HG03175 (cell line): ENCODE results near the gene NEDD4L.

Experiments
- ATAC-seq: cut with Tn5 transposase; IDR thresholded peaks from one replicate; pipeline ENCODE4 v1.9.1; 2021; ENCODE audit warnings: mild to moderate bottlenecking, moderate library complexity; ENCODE audit not compliant: unreplicated experiment

NEDD4L gene

DNA sequence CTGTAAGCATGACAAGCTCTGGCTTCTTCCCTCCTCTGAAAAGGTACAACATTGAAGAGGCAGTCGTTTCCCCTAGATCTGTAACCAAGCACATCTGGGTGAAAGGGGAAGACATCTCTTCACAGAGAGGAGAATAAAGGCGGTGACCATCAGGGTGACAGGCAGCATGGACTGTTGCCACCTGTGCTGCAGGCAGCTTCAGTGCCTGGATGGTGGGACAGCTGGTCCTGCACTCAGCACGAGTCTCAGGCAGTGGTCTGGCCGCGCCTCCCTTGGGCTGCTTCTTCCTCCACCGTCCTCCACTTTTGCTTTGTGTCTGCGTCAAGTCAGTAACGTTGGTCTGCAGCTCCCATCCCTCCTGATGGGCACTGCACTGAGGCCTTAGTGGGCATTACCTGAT, 264.4 kb downstream of the NEDD4L start:
- ATAC-seq: no peak

DNA sequence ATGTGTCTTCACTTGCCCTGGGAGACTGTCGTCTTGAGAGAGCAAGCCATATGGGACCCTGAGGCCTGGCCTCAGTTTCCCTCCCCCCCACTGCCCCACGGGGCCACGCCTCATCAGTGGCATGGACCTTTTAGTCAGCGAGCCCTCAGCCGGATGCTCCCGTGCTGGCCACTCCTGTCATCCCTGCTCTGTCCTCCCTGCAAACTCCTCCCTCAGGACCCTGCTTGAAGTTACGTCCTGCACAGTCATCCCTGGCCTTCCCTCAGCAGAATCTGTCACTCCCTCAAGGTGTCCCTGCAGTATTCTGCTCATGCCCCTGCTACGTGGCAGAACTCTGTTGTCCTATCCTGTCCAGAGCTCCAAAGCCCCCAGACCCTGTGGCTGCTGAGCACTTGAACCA, 265.1 kb downstream of the NEDD4L start:
- ATAC-seq: no peak

DNA sequence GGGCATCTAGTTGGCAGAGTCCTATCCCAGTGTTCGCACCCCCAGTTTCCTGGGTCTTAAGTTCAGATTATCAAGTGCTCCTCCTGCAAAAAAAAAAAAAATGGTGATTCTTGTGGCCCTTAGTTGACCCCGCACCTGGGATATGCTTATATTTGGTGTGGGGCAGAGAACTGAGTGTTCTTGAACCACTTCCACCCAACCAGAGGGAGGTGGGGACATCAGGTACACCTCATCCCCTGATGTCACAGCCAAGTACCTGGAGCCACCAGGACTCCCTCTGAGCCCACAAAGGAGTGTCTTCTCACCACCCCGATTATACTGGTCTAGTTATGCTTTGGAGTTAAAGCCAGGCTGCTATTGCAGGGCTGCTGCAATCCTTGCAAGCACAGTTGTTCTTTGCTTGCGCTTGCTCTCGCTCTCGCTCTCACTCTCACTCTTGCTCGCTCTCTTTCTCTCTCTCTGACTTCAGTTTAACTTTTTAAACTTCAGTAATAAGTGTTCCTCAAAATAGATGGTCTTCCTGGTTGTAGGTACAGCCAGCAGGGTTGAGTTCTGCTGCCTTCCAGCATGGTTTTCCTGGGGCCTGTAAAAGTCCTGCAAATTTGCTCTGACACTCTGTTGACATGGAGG, 265.7 kb downstream of the NEDD4L start:
- ATAC-seq: no peak

DNA sequence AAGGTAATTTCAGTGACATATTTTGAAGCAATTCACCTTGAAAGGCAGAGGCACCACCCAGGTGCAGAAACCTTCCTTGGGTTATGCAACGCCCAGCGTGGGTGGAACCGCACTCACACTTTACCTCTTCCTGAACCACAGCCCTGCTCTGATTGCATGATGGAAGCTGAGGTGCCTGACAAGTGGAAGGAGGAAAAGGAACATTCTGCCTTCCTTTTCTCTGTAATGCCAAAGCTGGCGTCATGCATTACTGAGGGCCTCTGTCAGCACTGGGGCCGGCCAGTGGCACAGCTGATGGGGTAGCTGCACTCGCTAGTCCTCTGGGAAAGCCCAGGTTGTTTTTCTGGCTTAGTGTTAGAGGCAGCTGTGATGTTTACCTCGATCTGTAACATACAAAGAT, 266.5 kb downstream of the NEDD4L start:
- ATAC-seq: no peak

DNA sequence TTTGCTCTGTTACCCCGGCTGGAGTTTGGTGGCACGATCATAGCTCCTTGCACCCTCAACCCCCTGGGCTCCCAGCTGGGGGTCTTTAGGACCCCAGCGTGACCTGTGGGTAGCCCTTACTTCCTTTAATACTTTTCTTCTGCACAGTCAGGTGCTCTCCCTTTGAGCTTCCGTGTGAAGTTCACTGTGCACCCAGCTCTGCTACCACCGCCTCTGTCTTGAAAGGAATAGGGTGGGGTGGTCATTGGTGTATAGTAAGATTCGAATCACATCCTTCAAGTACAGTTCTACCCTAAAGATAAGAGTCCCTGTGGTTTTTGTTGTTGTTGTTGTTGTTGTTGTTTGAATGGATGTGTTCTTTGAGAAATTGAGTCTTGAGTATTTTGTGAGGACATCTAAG, 267.4 kb downstream of the NEDD4L start:
- no peak for ATAC-seq

DNA sequence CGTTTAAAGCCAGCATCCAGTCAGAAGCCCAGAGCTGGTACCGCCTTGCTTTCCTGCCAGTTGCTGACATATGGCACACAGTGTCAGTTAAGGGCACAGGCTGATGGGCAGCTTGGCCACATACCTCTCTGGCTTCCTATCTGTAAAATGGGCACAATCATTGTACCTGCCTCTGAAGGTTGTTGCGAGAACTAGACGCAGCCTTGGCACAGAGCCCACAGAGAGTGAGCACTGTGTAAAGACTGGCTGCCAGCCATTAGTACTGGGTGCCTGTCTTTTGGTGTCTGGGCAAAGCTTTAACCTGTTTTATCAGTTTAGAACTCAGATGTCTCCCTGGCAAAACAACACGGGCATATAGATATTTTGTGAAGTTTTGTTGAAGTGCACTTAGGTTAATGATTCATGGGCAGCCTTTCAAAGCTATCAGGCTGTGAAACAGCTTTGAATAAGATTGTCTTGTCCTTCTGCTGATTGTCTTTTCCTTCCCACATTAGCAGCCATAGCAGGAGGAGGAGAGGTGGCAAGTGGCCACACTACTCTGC, 269.5 kb downstream of the NEDD4L start:
- no peak for ATAC-seq

DNA sequence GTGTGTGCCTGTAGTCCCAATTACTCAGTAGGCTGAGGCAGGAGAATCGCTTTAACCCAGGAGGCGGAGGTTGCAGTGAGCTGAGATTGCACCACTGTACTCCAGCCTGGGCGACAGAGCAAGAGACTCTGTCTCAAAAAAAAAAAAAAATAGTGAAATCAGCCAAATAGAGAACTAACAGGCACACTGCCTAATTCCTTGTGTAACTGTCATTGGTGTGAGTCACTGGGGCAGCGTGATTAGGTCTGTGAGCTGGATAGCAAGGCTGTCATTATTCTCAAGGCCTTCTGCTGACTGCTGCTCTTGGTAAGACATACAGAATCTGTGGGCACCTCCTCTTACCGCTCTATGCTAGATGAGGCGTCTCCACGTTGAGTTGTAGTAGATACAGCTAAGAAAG, 270.3 kb downstream of the NEDD4L start:
- no peak for ATAC-seq

DNA sequence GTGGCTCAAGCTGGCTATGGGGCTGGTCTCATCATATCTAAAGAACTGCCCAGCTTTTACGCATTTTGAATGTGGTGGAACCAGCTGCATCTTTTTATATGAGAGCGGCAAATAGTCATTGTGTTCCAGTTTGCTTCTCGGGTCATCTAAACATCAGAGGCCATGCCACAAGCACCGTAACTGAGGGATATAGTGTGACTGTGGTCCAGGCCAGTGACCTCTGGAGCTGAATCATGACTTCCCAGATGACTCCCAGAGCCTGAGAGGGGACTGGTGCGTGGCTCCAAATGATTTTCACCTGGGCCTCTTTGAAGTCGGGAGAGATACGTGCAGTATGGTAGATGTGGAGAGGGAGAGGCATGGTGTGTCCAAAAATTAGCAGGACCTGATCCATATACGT, 271.0 kb downstream of the NEDD4L start:
- no peak for ATAC-seq

DNA sequence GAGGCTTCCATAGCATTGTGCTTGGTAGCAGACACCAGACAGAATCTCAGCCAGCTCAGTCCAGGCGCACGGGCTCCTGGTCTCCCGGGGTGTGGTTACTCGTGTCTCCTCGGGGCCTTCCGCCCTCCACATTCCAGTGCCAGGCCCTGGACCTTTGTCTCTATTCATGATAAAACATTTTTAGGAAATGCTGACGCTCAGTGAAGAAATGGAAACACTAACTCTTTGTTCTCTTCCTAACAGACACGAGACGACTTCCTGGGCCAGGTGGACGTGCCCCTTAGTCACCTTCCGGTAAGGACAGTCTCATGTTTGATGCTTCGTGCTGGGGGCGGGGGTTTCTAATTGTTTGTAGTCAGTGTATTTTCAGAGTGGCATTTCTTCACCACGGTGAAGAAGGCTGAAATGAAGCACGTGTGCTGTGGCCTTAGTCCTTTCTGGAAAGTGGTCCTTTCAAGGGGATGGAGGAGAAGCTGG, 271.8 kb downstream of the NEDD4L start:
- ATAC-seq: no peak

DNA sequence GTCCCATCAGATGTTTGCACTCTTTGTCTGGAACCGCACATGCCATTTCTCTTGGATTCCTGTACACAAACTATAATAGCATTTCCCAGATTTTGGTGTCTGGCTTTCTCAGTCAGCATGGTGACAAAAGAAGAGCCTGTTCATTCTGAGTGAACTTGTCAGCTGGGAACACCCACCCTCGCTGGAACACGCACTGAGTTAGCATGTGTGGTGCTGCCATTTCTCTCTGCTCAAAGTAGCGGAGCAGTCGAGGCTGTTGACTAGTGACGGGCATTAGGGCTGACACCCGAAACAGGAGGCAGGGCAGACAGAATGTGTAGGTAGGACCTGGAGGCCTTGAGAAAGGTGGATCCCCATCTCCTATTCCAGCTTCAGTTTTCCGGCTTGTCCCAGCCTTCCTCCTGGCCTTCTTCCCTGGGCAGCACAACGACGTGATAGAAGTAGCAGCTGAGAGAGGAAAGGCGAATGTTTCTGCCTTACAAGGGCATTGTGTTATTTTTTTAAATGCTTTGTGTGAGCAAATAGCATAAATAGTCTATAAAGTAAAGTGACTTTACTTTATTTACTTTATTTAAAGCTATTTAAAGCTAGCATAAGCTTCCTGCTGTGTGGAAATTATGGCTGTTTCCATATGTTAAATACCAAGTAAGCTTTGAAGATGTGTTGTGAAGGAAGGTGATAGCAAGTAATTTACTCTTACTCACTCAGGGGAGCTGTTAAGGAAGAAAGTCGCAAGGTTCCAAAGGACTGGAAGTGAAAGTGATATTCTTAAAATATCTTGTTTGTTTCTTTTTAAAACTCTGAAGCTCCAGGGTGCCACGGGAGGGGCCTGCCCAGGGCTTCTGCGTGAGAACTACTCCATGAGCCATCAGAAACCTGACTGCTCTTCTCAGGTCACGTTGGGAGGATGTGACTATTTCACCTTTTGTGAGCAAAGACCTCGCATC, 272.6 kb downstream of the NEDD4L start:
- no peak for ATAC-seq

DNA sequence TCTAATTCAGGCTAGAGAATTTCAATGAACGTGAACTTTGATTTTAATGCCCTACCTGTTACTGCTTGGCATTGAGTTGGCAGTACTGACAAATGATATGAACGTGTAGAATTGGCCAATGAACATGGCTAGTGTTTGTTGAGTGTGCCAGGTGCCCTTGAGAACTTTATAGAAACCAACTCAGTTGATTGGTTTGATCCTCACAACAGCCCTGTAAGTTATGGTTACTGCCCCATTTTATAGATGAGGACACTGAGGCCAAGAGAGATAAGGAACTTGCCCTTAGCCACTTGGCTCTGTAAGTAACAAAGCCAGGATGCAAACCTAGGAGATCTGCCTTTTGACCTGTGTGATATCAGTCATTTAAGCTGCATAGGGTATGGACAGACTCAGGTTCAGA, 275.7 kb downstream of the NEDD4L start:
- ATAC-seq: no peak

DNA sequence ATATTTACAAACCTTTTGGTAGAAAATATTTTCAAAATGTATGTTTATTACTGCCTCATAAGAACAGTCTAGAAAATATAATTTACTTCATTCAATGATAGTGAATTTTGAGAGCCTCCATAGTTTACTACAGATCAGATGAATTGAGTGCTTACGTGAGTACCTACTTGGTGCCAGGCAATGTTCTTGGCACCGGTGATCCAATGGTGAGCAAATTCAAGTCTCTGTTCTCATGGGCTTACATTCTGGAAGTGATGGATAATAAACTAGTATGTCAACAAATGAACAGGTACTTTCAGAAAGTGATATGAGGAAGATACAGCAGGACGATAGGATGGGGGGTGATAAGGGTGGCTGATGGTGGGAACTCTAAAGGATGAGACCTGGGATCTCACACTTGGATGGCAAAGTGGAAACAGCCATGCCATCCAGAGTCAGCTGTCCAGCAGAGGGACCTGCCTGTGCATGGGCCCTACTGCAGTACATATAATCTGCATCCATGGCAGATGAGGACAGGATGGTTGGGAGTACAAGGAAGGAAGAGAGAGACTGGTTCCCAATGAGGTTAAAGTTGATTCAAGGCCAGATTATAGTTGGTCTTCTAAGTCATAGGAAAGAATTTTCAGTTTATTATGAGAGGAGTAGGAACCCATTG, 277.0 kb downstream of the NEDD4L start:
- ATAC-seq: no peak

DNA sequence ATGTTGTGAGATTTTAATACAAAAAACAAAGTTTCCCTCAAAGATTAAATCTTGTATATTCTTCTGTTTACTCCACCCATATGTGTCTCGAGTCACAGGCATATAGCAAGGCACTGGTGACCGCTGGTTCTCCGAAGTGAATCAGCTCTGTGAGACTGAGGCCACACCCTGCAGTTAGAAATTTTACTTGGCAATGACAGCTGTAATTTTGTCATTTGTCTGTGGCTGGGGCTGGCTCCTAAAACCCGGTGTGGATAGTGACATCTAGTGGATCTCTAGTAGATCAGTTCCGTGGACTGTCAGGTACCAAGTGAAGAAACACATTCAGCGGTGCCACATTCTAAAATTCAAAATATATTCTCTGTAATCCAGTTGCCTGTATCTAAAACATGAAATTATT, 278.0 kb downstream of the NEDD4L start:
- peak; percentile 70 for ATAC-seq

DNA sequence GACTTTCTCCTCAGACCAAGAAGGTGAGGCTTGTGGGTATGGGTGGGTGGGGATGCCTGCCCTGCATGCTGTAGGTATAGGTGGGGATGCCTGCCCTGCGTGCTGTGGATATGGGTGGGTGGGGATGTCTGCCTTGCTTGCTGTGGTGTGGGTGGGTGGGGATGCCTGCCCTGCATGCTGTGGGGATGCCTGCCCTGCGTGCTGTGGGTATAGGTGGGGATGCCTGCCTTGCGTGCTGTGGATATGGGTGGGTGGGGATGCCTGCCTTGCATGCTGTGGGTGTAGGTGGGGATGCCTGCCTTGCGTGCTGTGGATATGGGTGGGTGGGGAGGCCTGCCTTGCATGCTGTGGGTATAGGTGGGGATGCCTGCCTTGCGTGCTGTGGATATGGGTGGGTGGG, 278.4 kb downstream of the NEDD4L start:
- no peak for ATAC-seq

DNA sequence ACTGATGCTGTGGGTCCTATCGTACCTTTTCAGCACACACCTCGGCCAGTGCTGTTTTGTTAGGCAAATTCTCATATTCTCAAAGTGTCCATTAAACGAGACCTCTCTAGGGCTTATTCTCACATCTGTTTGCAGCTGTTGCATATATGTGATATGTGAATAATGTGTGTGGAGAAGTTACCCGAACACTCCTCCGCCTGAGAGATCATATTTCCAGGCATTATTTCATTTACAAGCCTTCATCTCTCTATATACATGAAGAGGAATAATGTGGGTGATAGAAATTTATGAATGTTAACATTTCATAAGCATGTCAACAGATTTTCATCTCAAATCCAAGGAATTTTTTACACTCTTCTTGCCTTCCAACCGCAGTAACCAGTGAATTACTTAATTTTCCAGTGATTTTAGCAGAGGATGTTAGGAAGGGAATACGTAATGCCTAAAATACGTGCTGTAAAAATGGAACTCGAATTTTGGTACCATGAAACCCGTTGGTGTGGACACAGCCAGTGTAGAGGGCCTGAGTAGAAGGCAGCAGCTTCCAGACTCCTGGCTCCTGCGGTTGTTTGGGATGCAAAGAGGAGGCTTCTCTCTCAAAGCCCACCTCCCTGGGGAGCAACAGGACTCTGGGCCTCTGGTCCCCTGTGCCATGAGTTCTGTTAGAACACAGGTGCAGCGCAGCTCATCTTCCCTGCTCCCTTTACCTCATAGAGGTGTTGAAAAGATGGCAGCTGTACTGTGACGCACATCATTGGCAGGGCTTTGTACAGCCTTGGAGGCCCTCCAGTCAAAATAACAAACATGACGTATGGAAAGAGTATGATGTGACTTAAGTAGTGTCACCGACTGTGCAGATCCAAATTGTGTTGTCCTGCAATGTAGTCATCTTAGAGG, 280.1 kb downstream of the NEDD4L start:
- ATAC-seq: no peak

DNA sequence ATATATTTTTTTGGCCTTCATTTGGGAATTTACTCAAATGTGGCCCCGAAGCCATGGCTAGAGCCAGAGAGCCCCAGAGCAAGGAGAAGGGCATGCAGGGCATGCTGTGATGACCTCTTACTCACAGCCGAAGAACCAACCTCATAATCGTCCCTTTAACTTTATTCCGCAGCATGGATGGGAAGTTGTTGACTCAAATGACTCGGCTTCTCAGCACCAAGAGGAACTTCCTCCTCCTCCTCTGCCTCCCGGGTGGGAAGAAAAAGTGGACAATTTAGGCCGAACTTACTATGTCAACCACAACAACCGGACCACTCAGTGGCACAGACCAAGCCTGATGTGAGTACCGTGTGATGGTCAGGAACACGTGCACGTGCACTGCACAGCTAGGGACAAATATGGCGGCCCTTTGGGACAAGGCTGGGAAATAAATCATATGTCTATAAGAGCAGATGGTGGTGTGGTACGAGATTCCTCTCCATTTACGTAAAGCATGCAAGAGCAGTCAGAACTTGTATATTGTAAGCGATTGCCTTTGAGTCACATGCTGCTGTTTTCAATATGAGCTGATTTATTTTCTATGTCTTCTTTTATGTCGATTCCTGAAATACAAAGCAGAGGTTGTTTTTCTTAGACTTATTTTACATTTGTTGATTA, 280.9 kb downstream of the NEDD4L start:
- ATAC-seq: no peak

DNA sequence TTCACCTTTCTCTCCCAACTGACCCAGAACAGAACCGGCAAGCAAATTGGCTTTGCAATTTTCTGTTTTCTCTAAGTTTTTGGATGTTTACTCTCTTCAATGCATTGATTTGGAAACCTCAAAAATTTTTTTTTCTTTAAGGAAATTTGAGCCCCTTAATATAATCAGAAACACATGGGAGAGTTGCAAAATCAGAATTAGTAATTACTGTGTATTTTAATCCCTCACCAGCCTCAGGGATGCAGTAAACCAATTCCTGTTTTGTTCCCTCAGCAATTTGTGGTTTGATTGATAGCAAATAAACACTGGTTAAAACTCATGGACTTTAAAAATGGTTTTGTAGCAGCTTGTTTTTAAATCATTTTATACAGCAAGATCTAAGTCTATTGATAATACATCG, 281.5 kb downstream of the NEDD4L start:
- no peak for ATAC-seq

DNA sequence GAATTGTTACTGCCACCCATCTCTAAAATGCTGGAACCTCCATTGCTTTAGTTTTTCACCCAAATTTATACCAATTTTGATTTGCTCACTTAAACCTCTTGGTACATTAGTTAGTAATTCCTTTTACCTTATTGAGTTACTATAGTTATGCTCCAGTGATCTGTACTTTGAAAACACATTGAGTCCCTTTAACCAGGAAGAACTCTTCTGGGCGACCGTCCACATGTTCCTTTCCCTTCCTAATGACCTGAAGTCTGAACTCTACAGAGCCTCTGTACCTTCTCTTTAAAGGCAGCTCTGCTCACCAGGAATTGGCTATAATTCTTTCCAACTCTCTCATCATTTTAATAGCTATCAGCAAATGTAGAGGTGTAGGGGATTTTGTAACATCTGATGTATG, 290.0 kb downstream of the NEDD4L start:
- ATAC-seq: no peak

DNA sequence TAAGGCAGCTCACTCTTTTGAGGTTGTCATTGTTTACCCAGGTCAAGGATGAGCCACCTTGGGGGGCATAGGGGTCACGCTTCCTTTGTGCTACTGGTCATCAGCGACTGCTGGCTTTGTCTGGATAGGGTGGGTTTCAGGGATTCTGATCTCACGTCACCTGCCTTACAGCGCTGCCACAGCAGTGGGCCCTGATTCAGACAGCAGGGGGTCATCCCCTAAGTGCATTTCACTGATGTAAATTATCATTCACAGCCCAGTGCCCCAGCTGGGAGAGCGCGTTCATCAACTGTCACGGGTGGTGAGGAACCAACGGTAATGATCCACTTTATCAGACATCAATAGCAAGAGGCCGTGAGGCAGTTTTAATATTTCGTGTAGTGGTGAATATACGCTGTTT, 291.2 kb downstream of the NEDD4L start:
- ATAC-seq: no peak

DNA sequence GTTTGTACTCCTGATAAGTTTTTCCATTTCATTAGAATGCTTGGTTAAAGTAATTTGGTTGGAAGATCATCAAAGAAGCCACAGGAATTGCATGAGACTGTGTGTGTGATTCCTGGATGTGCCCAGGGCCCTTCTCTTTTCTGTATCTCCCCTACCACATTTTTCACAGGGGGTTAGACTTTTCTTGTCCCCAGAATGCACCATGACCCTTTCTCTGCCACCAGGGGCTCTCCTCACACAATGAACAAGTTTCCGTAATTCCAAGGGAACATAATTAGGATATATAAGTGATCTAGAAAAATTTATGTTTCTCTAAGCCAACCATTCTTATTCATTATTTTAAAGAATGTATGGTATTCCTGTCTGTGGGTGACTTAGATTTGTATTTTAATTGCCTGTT, 291.8 kb downstream of the NEDD4L start:
- no peak for ATAC-seq
